ENCODE measurements around the gene PDE4D.

- no peak for TF ChIP-seq RELB (IDR thresholded peaks at IDR 0.05; ENCODE audit: low read depth)
- no peak for TF ChIP-seq TAF1 (IDR thresholded peaks at IDR 0.05; ENCODE audit: borderline replicate concordance, low read depth, low read length)
- no peak for TF ChIP-seq NR2C2 (IDR thresholded peaks at IDR 0.05; ENCODE audit: borderline replicate concordance, control insufficient read depth, insufficient read length, low read depth)
- TF ChIP-seq CTCF (IDR thresholded peaks at IDR 0.05 in 2 of 3, conservative IDR thresholded peaks at IDR 0.05 in 1 of 3; ENCODE audit: control insufficient read depth in 2 of 3, extremely low read depth in 1 of 3, insufficient read depth in 1 of 3, low read depth in 3 of 3, low read length in 3 of 3) = peak; percentile 52 to 72 (median 60); a peak in 5 of 6 replicates
- no peak for TF ChIP-seq EP300 (IDR thresholded peaks at IDR 0.05; ENCODE audit: borderline replicate concordance in 1 of 2, control insufficient read depth in 1 of 2, low read depth in 2 of 2, low read length in 2 of 2)
- no peak for TF ChIP-seq YY1 (IDR thresholded peaks at IDR 0.05; ENCODE audit: low read depth, low read length)
- TF ChIP-seq NFYB (IDR thresholded peaks at IDR 0.05; ENCODE audit: insufficient read depth, low read depth, low read length) = no peak
- no peak for TF ChIP-seq ETV6 (conservative IDR thresholded peaks at IDR 0.05 in 1 of 2, IDR thresholded peaks at IDR 0.05 in 1 of 2; ENCODE audit: borderline replicate concordance in 1 of 2, low read depth in 1 of 2)
- TF ChIP-seq DPF2 (IDR thresholded peaks at IDR 0.05) = no peak
- peak; percentile 55; the same call in 1 of the 2 replicates for TF ChIP-seq SMC3 (IDR thresholded peaks at IDR 0.05; ENCODE audit: borderline replicate concordance, low read length)
- TF ChIP-seq POLR2A (IDR thresholded peaks at IDR 0.05; ENCODE audit: low read depth, low read length) = no peak
- TF ChIP-seq EZH2 (IDR thresholded peaks at IDR 0.05; ENCODE audit: borderline replicate concordance, control insufficient read depth, low read depth, low read length) = no peak
Observed at GRCh38 chr5:59813761-59814536, 79.6 kb downstream of the PDE4D start.

All from GM12878 (cell line).